NT2/D1 (cell line): ENCODE measurements around the gene EXOC3L1.

Experiments
- YY1 ChIP-seq: IDR thresholded peaks from 2 replicates; pipeline ENCODE4 v1.6.1; 2011; ENCODE audit not compliant: insufficient read length, insufficient read depth
- ZNF274 ChIP-seq: IDR thresholded peaks from 2 replicates; pipeline ENCODE4 v1.6.1; 2011; ENCODE audit warnings: mild to moderate bottlenecking, low read depth, low read length

DNA sequence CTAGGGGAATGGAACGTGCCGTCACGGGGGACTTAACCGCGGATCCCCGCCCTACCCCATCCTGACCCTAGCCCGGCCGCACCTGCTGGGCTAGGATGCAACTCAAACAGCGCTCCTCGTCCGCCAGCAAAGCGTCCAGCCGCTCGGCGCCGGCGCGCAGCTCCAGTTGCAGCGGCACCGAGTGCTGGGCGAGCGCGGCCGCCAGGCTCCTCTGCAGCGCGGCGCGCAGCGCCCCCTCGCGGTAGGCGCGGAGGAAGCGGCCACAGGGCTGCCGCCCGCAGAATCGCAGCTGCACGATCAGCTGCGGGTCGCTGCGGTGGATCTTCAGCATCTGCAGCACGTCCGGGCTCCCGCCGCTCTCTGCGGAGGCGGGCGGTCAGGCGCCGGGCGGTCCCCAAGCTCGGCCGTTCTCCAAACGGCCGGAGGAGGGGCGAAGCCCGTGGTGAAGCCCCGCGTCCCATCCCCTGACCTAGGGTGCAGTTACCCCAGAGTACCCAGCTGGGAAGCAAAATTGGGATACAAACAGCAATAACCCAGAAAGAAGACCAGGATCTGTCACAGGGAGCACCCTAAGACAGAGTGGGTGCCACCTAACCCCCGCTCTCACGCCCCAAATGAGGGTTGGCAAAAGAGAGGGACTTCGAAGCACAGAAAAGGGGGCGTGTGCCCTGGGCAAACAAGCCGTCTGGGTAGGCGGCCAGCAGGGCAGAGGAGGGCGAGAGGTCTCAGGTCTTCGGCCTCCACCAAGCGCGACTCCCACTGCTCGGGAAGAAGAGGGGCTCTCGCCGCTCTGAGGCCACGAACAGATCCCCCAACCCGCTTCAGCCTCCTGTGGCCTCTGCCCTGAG is 34.4 kb downstream of the EXOC3L1 start:
- TF ChIP-seq YY1 (no peak), ZNF274 (no peak)
